HG03066 (cell line): ENCODE data around the gene TEX13A.
"Not testable (repeated sequence)": the region's sequence is repeated elsewhere in the genome, so short reads cannot be mapped to it uniquely, and the experiment has no call there.

Experiments
- ATAC-seq: cut with Tn5 transposase; IDR thresholded peaks from one replicate; pipeline ENCODE4 v1.9.1; 2021; ENCODE audit warnings: low read depth; ENCODE audit not compliant: unreplicated experiment

Gene TEX13A, protein sequence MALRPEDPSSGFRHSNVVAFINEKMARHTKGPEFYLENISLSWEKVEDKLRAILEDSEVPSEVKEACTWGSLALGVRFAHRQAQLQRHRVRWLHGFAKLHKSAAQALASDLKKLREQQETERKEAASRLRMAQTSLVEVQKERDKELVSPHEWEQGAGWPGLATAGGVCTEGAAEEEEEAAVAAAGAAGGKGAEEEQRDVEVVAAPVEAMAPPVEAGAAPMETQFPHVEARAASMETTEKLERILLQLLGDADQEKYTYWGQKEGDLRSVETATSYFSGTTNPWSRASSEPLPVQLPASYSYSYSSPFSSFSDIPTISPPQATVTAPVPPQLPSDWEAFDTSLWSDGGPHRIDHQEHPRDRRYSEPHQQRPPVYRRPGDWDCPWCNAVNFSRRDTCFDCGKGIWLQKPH

DNA sequence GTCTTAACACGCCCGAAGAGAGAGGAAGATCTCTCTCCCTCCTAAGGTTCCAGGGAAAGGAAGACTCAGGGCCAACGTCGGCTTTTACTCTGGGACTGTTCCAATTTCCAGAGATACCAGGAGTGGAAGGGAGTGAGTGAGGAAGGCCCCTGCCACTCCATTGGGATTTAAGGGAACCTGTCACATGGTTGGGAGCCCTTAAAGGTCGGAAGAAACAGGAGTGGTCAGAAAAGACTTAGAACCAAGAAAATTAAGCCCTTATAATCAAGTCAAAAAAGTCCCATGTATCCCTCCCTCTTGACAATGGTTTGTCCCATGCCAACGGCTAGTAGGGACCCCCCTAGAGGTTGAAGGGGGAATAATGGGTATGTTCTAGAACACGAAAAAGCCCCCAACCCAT is at the start of gene TEX13A:
TSS of gene TEX13A (minus strand) at position 59 of the 400 bp plus-strand sequence. CDS start 297 bp downstream, outside the sequence.
- no peak for ATAC-seq

GRCh38 chrX:105269386-105269785 is 48.9 kb upstream of the TEX13A start:
- ATAC-seq, result no peak

GRCh38 chrX:105267167-105267566 is 46.7 kb upstream of the TEX13A start:
- ATAC-seq, result no peak

GRCh38 chrX:105266456-105266855 is 46.0 kb upstream of the TEX13A start:
- ATAC-seq, result no peak

DNA sequence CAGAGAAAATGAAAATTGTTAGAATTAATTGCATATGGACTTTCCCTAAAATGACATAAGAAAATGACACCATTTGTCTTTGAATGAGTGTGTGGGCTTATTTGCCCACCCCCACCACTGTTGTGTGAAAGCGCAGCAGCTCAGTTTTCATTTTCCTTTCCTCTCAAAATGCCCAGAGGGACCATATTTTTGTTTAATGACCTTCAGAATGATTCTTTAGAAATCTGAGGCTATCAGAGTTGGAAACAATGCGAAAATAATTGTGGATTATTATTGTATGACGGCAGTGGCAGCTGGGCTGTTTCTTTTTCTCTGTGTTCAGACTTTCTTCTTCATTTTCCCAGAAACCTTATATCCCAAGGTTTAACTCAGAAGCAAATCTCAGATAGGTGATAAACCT is 44.6 kb upstream of the TEX13A start:
- no peak for ATAC-seq

- ATAC-seq, result no peak
These were observed 43.3 kb upstream of the TEX13A start for GRCh38 chrX:105263801-105264200.

DNA sequence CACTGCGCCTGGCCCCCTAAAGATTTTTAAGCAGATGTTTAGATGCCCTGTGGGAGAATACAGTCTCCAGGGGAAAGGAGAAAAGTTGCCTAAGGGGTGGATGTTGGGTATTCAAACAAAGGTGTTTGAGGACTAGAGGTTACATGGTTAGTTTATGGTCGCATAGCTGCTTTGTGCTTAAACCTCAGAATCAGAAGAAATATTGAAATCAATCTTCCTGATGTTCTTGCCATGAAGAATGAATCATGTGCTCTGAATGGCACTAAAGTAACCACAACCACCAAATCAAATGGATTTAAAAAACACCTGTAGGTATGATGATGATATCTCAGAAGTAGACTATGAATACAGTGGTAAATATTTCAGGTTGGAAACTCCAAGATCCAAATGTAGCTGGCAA is 42.7 kb upstream of the TEX13A start:
- ATAC-seq, result no peak

- no peak for ATAC-seq
These were observed 40.0 kb upstream of the TEX13A start for GRCh38 chrX:105260291-105261043.

DNA sequence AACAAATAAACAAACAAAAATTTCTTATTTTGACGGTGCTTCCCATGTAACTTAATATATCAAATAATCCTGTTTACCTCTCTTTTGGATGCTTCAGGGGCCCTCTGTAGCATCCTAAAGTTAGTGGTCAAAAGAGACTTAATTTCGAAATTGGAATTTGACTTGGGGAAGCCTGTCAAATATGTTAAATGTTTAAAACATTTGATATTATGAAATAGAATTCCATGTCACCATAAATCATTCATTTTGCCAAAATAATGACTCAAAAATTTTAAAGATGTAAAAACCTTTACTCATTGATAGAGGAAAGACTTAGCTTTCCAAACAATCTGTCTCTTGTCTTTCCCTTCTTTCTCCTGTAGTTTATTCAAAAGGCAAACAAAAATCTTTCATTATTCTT is 20.6 kb upstream of the TEX13A start:
- ATAC-seq, result no peak

- not testable (repeated sequence) for ATAC-seq
These were observed 16.9 kb upstream of the TEX13A start for GRCh38 chrX:105237407-105237806.

- ATAC-seq, result no peak
These were observed 8.7 kb upstream of the TEX13A start for GRCh38 chrX:105229146-105229545.

DNA sequence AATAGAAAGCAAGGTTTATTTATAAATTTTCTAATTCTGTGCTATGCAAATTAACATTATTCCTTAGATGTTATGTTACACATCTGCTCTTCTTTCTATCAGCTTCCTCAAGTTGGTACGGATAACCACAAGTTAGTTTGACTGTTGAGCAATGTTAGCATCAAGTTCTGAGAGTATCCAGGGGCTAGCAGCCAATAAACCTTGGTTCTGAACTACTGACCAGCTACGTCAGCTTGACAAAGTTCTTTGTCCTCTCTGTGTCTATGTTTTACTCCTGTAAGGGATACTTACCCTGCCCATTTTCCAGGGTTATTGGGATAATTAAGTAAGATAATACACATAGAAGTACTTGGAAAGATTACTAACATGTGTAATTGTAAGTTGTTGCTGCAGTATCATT is 8.1 kb upstream of the TEX13A start:
- ATAC-seq, result no peak

GRCh38 chrX:105226499-105226898 is 6.0 kb upstream of the TEX13A start:
- no peak for ATAC-seq

DNA sequence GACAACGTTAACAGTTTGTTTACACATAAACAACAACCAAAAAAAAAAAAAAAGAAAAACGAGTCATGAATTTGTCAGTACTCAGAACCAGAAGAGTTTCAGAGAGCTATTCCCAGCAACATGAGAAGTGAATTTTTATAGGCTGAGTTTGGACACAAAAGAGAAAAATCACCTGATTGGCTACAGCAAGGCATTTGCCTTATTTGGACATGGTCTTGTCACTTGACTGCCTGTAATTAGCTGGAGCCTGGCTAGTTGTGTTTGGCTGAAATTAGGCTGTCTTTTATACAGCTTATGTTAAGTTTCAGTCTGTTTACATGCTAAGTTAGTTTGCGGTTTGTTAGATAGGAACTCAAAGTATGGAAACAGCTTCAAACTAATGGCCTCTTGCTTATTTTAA is 880 bp upstream of the TEX13A start:
- ATAC-seq, result no peak

GRCh38 chrX:105219454-105220401 is 766 bp downstream of the TEX13A start:
- no peak for ATAC-seq

- ATAC-seq, result no peak
These were observed 9.4 kb downstream of the TEX13A start for GRCh38 chrX:105211066-105211575.

GRCh38 chrX:105210258-105210657 is 10.2 kb downstream of the TEX13A start:
- no peak for ATAC-seq

DNA sequence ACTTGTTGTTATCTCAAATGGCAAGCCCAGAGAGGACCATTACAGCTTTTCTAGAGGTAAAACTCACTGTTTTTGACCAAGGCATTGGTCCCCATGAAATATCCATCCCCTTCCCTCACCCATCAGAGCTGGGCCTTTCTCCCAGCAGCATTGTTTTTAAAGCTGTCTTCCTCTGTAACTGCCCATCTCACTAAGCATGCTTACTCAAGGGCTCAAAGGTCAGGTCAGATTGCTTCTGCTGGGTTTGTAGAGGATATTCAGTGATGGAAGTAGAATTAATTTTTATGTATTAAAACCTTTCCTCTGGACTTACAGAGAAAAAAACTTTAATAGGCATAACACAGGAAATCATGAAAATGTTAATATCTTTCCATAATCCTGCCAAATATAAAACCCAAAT is 11.1 kb downstream of the TEX13A start:
- ATAC-seq, result no peak

DNA sequence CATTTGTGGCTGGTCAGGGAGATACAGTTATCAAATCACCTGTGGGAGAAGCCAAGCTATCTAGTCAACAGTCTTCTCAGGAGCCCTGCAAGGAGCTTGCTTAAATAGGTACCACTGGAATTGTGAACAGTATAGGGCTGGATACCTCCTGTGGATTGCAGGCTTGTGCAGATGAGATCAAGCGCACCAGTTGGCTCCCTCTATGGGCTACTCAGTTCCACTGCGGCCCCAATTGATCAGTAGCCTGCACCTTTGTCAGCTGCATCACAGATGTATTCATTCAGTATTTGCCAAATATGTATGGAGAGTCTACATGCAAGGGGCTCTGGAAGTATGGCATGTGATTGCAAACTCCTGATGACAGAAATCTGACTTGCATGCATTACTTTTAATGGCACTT is 28.6 kb downstream of the TEX13A start:
- no peak for ATAC-seq

DNA sequence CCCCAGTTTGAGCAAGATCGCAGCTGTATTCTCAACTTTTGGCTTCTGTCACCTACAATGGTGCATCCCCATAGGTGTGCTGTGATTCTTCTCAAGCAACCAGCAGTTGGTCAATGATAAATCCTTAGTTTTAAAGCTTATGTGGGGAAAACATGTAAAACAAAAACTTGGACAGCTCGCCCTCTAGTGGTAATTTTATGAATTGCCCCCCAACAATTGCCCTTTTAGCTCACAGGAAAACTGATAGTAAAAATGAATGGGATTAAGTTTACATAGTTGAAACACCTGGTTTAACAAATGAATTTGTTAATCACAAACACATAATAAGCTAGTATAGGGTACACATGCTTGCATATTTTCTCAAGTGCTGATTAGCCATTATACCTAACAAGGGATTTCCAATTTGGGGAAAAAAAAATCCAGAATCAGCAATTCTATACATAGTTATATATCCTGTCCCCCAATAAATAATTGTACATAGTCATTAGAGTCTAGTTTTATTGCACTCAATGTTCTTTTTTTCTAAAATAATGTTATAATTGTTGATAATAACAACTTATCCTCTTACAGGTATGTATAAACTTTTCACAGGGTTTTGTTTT is 30.1 kb downstream of the TEX13A start:
- no peak for ATAC-seq
